GM12878 (cell line): Measurements from ENCODE around the gene VPS54. TPM values are rescaled to one million over a fixed set of nuclear protein-coding genes. Genes with fewer than 3 reads are reported as not detected.
"Not testable (repeated sequence)": the region's sequence is repeated elsewhere in the genome, so short reads cannot be mapped to it uniquely, and the experiment has no call there.

ENCODE experiments used
- ATAC-seq: fragments of 200-7000 bp; cut with Tn5 transposase; 3 replicates; pipeline ENCODE4 v1.9.1; 2020; ENCODE audit warnings: mild to moderate bottlenecking, moderate library complexity
- BruUV-seq: library from RNA; stranded (reverse); fragments of 400-500 nt; replicated peaks from 2 replicates; lab custom pipeline; 2021; lab: Mats Ljungman, UMichigan
- CTCF ChIA-PET: fragments of 300-600 bp; sonication (Branson Sonifier 250); formaldehyde crosslinking; extraction: SDS; loops from one replicate; lab custom pipeline; 2021; ENCODE audit warnings: inconsistent platforms; lab: Yijun Ruan, JAX
- POLR2A ChIA-PET: fragments of 350-600 bp; formaldehyde crosslinking; extraction: SDS; loops from one replicate; lab custom pipeline; 2021; ENCODE audit warnings: inconsistent platforms; lab: Charles Lee
- RAD21 ChIA-PET: fragments of 300-600 bp; sonication (Branson Sonifier 250); formaldehyde crosslinking; loops from one replicate; lab custom pipeline; 2023; ENCODE audit warnings: antibody characterized with exemption; ENCODE audit not compliant: unreplicated experiment; lab: Charles Lee
- SMC1A ChIA-PET: fragments of 300-600 bp; sonication (Branson Sonifier 250); formaldehyde crosslinking; loops from one replicate; lab custom pipeline; 2023; ENCODE audit not compliant: unreplicated experiment, uncharacterized antibody; lab: Charles Lee
- DNase-seq: peaks from one replicate; pipeline ENCODE4 v3.0.0-alpha.2; 2011; ENCODE audit warnings: low read depth, low spot score
- FAIRE-seq: peaks from 3 replicates; lab custom pipeline; 2011; peaks lifted over from hg19 to GRCh38; lab: Jason Lieb, UNC
- H2AFZ ChIP-seq: 2 replicates; pipeline ENCODE4 v1.6.0; 2011; ENCODE audit warnings: low read depth, low read length, control low read depth; ENCODE audit not compliant: control insufficient read depth
- H3K27ac ChIP-seq: 2 replicates; pipeline ENCODE4 v1.5.1; 2011; ENCODE audit warnings: control low read depth; ENCODE audit not compliant: control insufficient read depth, insufficient read depth
- H3K27me3 ChIP-seq, 2 experiments: replicated peaks in 1 of 2; 2 replicates each; pipeline versions ENCODE4 v1.6.0 to v1.6.1; 2011; ENCODE audit warnings: low read length in 1 of 2; ENCODE audit not compliant: control insufficient read depth in 2 of 2, insufficient read depth in 2 of 2
- H3K36me3 ChIP-seq, 2 experiments: 2 replicates each; pipeline ENCODE4 v1.5.1; 2011; ENCODE audit warnings: low read length in 1 of 2; ENCODE audit not compliant: control insufficient read depth in 2 of 2, insufficient read depth in 2 of 2
- H3K4me1 ChIP-seq: 2 replicates; pipeline ENCODE4 v1.6.1; 2011; ENCODE audit warnings: mild to moderate bottlenecking, low read length, moderate library complexity, mixed read lengths; ENCODE audit not compliant: control insufficient read depth, insufficient read depth
- H3K4me2 ChIP-seq: 2 replicates; pipeline ENCODE4 v1.6.0; 2011; ENCODE audit warnings: control low read depth; ENCODE audit not compliant: control insufficient read depth, insufficient read depth
- H3K4me3 ChIP-seq: fragments of 200-600 bp; sonication (generic); 2 replicates; pipeline ENCODE4 v1.5.1; 2016
- H3K79me2 ChIP-seq: 2 replicates; pipeline ENCODE4 v1.6.0; 2011; ENCODE audit warnings: low read length; ENCODE audit not compliant: control insufficient read depth, insufficient read depth
- H3K9ac ChIP-seq: 2 replicates; pipeline ENCODE4 v1.8.0; 2011; ENCODE audit warnings: low read length, control low read depth, mixed read lengths; ENCODE audit not compliant: control insufficient read depth, insufficient read depth
- H3K9me3 ChIP-seq: replicated peaks from 3 replicates; pipeline ENCODE4 v1.5.1; 2011; ENCODE audit warnings: mild to moderate bottlenecking, low read length; ENCODE audit not compliant: control insufficient read depth, insufficient read depth
- H4K20me1 ChIP-seq: 2 replicates; pipeline ENCODE4 v1.6.0; 2011; ENCODE audit not compliant: control insufficient read depth, insufficient read depth
- TCF12 ChIP-seq: IDR thresholded peaks from 2 replicates; pipeline ENCODE4 v1.6.1; 2011; ENCODE audit warnings: low read depth, mild to moderate bottlenecking, low read length
- WGBS: methylation state at CpG from one replicate; pipeline ENCODE4 v1.1.6; 2016; ENCODE audit warnings: low lambda C conversion rate; ENCODE audit not compliant: insufficient replicate concordance, insufficient coverage; ENCODE audit errors: missing lambda C conversion rate; 5-methylcytosine and 5-hydroxymethylcytosine counted together
- in situ Hi-C: fragments of 300-500 bp; cut with MboI; formaldehyde crosslinking; loops from 9 replicates; pipeline ENCODE4 v1.14.3; 2018; ENCODE audit warnings: mixed read lengths
- intact Hi-C: fragments of 100-400 bp; cut with micrococcal nuclease; formaldehyde crosslinking; loops from one replicate; pipeline ENCODE4 v1.14.2; 2022; ENCODE audit not compliant: unreplicated experiment
- polyA plus RNA-seq, 11 experiments: library from polyadenylated mRNA; depleted of rRNA in 4 of 11; unstranded in 6 of 11; stranded (reverse) in 5 of 11; fragments of >200 nt; fragmentation: Nextera tagmentation in 4 of 11; fragmentation: Illumina TruSeq in 1 of 11; extraction: Ambion mirVana in 4 of 11; extraction: Trizol in 1 of 11; gene quantifications; 1 replicate in 1 of 11; 2 replicates in 10 of 11; pipeline versions ENCODE4 v1.2.1 to v1.2.3, GENCODE V29; 2011 to 2016; ENCODE audit warnings: inconsistent platforms in 2 of 11, missing spikeins in 2 of 11, low read depth in 1 of 11
- total RNA-seq, 4 experiments: library from RNA; depleted of rRNA in 3 of 4; stranded (reverse); fragments of >200 nt in 3 of 4; fragmentation: Illumina TruSeq in 1 of 4; extraction: Trizol in 1 of 4; gene quantifications; 2 replicates each; pipeline versions ENCODE4 v1.2.1 to v1.2.3, GENCODE V29; 2013 to 2021

VPS54 gene
- total and polyA plus RNA-seq, 10 of the 15 experiments (the other 5 are each of a cell fraction or from before 2014, with no cell fraction given), result 1.6 to 16.2 (median 9.3) TPM

DNA sequence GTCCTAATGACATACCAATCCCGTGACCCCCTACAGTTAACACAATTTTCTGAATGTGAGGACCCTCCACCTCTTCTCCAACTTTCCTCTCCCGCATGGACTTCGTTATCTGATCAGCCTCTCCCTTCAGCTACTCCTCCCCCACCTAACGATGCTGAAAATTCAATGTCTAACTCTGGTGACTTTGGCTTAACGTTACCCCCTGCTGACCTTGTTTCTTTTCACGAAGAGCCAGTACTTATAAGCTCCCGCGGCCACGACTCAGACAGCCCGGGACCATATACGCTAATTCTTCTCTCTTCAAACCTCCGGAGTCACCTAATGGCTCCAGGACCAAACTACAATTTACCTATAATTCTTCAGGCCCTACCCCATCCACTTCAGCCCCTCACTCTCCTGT is 29.2 kb downstream of the VPS54 start:
- Histone ChIP-seq H3K9me3 (no peaks in the 10 kb centered on the region; the same call in 1 of the 3 replicates), H3K27me3 (no peaks in the 10 kb centered on the region), H3K27ac (no peak overlapping the region), H3K36me3 (no peaks in the 10 kb centered on the region), H2AFZ (no peak overlapping the region), H3K4me3 (no peak overlapping the region), H3K4me1 (no peaks in the 10 kb centered on the region), H3K9ac (no peak overlapping the region), H3K79me2 (no peaks in the 10 kb centered on the region), H4K20me1 (no peaks in the 10 kb centered on the region)
- FAIRE-seq, result no peak
- ChIA-PET RAD21 (no interaction called here), SMC1A (no interaction called here)
- 89% methylated on average over 12 of the region's 12 CpGs for WGBS
- in situ Hi-C loops, result no loop called here
- intact Hi-C loops, result no loop called here
- DNase-seq, result no peak
- no peak for TF ChIP-seq TCF12
- TF ChIP-seq, all 136 proteins: peak for 0
- H3K4me2 ChIP-seq, result no peak overlapping the region
- ATAC-seq, result no peak
- POLR2A ChIA-PET, result interaction anchor here (0.6 kb wide), 1 partner anchor 80 kb away, joined by 5 read pairs; no protein-coding TSS in a partner anchor
- CTCF ChIA-PET, result no interaction called here
- BruUV-seq, result no TSS peak

GRCh38 chr2:63988842-63989436 is 30.3 kb downstream of the VPS54 start:
- H4K20me1 ChIP-seq, RAD21 ChIA-PET, SMC1A ChIA-PET, H3K27ac ChIP-seq, POLR2A ChIA-PET, H3K9ac ChIP-seq, BruUV-seq, H3K27me3 ChIP-seq, H3K4me2 ChIP-seq, H3K4me3 ChIP-seq, H2AFZ ChIP-seq, H3K9me3 ChIP-seq, DNase-seq, CTCF ChIA-PET, H3K79me2 ChIP-seq, in situ Hi-C loops, ATAC-seq, intact Hi-C loops, FAIRE-seq, H3K4me1 ChIP-seq, H3K36me3 ChIP-seq: not testable (repeated sequence)
- WGBS, result 96% methylated on average over 12 of the region's 12 CpGs
